Keratinocyte (primary cell): ENCODE measurements around the gene MAPK1IP1L.

Source experiments
- CTCF ChIP-seq, 3 experiments: IDR thresholded peaks in 1 of 3; conservative IDR thresholded peaks in 1 of 3; optimal IDR thresholded peaks in 1 of 3; 2 replicates in 2 of 3; 3 replicates in 1 of 3; pipeline versions ENCODE3 to v1.5.1; 2011; ENCODE audit warnings: low read length in 3 of 3, mild to moderate bottlenecking in 3 of 3, moderate library complexity in 2 of 3, control low read depth in 1 of 3, inconsistent platforms in 1 of 3; ENCODE audit not compliant: insufficient read depth in 2 of 3; ENCODE audit errors: extremely low read depth in 1 of 3
- EZH2 ChIP-seq: IDR thresholded peaks from one replicate; pipeline ENCODE4 v1.6.1; 2012; ENCODE audit warnings: inconsistent platforms, mild to moderate bottlenecking, low read length, moderate library complexity

- TF ChIP-seq CTCF (optimal IDR thresholded peaks at IDR 0.05 in 1 of 3, IDR thresholded peaks at IDR 0.05 in 1 of 3, conservative IDR thresholded peaks at IDR 0.05 in 1 of 3; ENCODE audit: extremely low read depth in 1 of 3, insufficient read depth in 2 of 3, low read length in 3 of 3) (no peak), EZH2 (no peak)
Measured at GRCh38 chr14:55053500-55053899, 2.1 kb downstream of the MAPK1IP1L start.
